Measurements from ENCODE around the gene TRIM47.
A peak's percentile ranks its signal among the peaks of the same experiment; 100 is the strongest.

The TRIM47 gene

DNA sequence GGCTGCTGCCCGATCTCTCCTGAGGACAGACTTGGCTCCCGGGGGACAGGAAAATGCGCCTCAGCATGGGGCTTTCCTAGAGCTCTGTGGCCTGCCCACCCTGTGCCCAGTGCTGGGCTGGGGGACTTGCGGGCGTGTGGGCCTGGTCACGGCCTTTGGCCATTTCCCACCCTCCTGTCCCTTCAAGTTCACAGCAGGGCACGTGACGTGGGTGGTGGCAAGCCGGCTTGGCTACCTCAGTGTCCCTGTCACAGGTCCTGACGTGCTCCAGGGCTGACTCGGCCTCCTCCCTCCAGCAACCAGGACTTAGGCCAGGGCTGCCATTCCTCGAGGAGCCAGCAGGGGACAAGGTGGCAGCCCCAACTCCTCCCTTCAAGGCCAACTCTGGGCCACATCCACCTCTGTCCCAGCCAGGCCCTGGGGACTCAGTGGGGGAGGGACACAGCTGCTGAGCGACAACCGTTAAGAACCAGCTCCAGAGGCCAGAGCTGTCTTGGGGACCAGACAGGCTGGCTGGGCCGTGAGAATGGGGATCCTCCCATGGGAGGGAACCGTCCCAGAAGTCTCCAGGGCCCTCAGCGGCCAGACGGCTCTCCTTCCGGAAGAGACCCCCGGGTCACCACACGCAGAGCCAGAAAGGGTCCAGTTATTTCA, 33.2 kb downstream of the TRIM47 start:
- DNase-seq = peak; percentile 56

DNA sequence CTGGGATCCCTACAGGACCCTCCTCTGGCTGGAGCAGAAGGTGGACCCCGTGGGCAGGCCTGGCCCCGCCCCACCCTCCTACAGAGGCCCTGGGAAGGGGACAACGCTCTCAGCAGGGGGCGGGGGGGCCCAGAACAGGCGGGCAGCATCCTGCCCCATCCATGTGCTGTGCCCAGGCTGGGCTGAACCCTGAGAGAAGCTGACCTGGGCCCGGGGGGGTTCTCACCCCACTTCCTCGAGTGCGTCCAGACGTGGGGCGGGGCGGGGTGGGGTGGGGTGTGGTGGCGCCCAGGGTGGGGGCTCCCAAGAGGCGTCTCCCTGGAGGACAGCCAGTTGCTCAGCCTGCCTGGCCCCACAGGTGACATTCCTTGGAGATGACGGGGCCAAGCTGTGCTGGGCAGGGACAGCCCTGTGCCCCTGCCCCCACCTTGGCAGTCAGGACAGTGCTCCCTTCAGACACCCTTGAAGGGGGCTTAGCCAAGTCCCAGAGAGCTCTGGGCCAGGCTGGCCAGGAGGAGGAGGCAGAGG, 33.8 kb downstream of the TRIM47 start:
- DNase-seq = no peak

DNA sequence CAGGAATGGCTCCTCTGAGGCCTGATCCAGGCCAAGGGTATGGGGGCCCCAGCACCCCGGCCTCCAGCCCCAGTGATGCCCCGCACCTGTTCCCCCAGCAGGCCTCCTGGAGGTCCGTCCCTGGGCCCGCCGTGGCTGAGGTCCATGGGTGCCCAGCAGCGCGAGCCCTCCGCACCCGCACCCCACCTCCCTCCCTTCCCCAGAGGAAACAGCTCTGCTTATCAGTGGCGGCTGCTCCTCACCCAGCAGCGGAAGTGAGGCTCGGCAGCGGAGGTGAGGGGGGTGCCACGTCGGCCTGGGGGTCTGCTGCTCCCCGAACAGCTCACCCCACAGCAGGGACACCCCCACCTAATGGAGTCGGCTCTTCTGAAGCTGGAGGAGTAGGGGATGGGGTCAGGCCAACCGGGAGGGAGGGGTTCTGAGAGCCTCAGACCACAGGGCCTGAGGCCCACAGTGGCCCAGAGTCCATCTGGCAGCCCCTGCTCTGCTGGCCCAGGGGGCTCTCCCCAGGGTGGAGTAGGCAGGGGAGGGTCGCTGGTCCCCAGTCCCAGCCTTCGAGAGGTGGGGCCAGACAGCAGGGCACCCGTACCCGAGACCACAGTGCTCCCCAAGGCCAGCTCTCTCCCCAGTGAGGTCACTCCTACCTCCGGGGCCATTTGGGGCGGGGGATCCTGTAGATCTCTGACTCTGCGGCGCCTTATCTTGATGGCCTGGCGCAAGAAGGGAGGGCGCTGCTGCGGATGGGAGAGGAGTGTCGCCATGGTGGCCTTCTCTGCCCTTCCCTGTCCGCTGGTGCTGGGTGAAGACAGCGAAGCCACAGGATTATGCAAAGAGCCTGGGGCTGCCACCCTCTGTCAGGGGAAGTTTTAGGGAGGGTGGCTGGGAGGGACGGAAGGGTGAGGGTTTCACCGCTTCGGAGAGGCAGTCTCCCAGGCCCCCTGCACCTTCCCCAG, 34.5 kb downstream of the TRIM47 start, which contains the start of gene UNC13D:
Gene UNC13D (minus strand): TSS at position 828 of the 953 bp plus-strand sequence. CDS start 67 bp downstream, at position 761.
- DNase-seq = no peak

DNA sequence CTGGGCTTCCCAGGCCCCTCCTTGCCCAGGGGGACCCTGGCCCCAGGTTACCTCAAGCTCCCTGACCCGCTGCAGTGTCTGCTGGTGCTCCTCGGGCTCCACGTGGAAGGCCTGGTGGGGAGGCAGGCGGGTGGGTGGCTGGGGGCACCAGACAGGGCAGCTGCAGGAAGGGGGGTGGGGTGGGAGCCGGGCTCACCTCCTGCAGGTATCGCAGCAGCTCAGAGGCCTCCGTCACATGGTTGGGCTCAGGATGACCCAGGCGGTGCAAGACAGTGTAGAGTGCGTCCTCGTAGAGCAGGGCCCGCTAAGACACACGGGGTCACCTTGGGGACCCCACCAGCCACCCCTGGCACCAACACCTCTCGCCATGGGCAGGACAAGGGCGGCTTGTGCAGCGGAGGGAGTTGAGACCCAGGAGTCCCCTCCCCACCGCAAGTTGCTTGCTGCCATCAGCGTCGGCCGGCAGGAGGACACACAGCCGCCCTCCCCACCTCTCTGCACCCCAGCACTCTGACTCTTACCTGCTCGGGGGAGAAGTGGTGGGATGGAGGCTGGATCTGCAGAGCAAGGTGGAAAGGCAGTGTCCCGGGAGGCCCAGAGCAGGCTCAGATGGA, 35.3 kb downstream of the TRIM47 start:
- DNase-seq = no peak

DNA sequence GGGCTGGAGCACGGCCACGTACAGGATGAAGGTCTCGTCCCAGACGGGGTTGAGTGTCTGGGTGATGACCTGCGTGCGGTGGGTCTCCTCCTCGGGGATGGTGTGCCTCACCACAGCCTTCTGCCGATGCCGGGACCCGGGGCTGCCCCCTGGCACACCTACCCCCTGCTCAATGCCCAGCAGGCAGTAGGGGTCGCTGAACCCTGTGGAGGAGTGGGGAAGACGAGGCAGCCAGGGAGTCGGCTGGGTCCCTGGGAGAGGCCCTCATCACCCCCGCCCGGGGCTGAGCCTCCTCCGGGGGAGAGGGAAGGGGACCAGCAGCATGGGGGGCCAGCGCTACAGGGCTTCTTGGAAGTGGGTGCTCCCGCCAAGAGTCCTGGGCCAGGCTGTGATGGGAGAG, 36.0 kb downstream of the TRIM47 start:
- no peak for DNase-seq

DNA sequence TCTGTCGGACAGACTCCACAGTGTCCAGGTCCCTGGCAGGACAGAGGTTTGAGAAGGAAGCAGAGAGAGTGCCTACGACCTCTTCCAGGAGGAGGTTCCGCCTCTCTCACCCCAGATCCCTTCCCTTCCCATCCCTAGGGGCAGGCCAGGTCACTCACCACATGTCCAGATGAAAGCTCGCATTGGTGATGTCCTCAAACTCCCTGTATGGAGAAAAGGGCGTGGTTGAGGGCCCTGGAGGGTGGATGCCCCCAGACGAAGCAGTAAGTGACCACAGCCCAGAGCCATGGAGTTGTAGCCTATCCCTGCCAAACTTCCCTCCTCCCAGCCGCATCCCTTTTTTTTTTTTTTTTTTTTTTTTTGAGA, 37.6 kb downstream of the TRIM47 start:
- DNase-seq = no peak

DNA sequence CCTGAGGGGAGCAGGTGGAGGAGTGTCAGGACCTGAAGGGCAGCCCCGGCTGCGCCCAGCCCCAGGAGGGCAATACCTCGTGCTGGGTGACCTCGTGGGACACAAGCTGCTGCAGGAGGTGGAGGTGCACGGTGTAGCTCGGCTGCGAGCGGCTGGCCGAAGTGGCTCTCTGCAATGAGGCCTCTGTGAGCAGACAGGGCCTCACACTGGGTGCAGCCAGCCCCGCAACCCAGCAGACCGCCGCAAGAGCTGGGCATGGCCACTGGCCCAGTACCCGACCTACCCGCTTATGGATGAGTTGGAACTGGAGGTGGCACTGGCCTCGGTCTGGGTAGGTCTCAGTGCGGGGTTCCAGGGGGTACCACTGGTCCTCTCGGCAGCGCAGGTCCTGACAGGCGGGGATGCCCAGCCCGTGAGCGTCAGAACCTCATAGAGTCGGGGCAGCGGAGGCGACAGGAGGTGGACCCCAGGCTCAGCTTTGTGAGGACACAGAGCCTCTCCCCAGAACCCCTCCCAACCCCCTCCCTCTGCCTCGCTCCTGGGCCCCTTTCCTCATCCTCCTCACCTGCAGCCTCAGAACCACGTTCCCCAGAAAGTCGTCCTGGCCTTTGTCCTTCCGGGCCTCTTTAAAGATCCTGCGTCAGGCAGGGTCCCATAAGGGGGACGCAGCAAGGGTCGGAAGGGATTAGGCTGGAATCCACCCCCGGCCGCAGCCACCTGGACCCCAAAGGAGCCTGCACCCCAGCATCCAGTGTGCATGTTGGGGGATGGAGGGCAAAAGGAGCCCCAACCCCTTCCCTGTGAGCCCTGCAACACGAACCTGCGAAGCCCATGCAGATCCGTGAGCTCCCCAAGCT, 38.2 kb downstream of the TRIM47 start:
- no peak for DNase-seq

DNA sequence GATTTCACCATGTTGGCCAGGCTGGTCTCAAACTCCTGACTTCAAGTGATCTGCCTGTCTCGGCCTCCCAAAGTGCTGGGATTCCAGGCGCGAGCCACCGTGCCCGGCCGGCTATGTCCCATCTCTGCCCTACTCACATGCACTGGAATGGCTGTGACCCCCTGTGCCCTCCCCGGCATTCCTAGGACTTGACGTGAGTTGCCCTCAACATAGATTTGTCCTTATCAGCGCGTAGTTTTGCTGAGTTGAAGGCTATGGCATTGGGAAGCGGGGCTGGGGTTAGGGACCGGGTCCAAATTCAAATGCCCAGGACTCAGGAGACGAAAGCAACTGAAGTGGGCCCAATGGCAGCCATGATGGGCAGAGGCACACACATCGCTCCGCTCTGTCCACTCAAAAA, 40.0 kb downstream of the TRIM47 start:
- no peak for DNase-seq

DNA sequence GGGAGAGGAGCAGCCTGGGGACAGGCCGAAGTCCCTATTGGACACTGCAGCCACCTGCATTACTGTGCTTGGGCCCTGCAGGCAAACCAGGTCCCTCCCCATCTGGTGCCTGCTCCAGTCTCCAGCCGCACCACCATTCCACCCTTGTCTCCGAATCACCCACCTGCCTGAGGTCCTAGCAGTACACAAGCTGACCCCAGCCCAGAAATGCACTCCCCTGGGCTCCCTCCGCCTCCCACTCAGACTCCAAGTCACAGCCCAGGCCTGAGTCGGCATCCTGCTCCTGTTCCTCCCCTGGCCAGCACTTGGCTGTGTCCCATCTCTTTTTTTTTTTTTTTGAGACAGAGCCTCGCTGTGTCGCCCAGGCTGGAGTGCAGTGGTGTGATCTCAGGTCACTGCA, 40.5 kb downstream of the TRIM47 start:
- no peak for DNase-seq

DNA sequence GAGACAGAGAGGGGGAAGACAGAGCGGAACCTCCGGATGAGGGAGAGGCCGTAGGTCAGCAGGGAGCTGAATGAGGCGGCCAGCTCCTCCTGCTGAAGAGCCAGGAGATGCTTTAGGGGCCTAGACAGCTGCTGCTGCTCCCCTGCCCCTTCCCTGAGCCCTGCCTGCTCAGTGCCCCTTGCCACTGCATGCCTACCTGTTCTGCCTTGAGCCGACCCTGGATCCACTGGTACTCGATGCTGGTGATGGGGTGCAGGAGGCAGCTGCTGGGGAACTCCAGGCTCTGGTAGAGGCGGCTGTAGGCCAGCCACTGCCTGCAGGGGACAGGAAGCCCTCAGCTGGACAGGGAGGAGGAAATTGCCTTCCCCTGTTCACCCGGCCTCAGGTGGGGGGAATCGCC, 41.8 kb downstream of the TRIM47 start:
- DNase-seq = no peak

DNA sequence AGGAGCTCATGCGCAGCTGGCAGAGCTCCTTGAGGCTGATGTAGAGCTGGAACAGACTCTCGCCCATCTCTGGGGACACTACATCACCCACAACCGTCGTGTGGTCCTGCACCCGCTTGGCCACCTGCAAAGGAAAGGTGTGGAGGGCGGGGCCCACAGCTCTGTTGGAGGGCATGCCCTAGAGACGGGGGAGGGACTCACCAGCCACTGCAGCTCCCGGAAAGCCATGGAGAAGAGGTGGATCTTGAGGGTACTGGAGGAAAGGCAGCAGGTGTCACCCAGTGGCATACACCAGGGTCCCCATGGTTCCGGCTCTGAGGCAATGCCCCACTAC, 42.8 kb downstream of the TRIM47 start:
- DNase-seq = no peak

DNA sequence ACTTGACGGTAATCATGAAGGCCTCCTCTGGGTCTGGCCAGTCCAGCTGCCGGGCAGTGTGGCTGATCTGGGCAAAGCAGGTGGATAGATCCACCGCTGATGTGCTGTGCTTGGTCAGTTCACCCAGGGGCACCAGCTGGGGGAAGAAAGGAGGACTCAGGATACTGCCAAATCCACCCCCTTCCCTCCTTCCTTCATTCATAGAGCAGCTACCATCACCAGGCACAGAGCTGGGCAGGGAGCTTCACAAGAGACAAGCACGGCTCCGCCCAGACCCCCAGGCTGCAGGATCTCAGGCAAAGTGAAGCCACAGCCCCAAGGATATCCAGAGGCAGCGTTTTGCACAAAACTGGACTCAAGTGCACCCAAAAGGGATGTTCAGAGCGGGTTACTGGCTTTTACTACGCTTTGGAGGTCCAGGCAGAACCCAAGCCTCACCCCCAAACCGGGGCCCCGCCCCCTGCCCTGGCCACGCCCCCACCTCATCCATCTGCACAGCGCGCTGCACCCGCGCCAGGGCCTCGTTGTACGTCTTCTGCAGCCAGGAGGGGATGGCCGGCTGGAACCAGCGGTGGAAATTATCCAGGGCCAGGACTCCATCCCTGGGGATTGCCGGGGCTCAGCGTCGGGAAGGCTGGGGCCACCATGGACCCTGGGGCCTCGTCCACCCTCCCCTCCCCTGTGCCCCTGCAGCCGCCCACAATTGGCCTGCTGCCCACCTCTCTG, 43.3 kb downstream of the TRIM47 start:
- no peak for DNase-seq

DNA sequence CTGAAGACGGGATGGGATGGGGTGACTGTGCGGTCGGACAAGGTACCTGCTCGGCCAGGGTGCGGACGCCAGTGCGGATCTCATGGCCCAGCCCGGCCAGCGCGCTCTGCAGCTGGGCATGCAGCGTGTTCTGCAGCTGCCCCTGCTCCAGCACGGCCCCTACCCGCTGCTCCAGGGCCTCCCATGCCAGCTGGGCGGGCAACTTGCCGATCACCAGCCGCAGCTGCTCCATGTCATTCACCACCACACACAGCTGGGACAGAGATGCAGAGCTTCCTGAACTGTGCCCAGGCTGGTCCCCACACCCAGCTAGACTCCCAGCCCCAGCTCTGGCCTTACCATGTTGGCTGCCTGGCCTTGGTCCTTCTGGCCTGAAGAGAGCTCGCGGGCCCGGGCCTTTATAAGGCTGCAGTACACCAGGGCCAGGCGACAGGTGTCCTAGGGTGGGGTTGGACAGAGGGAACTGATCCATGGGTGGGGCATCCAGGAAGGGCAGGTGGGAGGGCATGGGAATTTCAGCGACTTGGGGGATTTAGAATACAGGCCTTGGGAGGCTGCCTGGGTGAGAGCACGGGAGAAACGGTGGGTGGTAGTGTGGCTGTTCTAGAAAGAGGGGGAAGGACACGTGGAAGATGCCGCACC, 44.0 kb downstream of the TRIM47 start:
- DNase-seq = no peak

DNA sequence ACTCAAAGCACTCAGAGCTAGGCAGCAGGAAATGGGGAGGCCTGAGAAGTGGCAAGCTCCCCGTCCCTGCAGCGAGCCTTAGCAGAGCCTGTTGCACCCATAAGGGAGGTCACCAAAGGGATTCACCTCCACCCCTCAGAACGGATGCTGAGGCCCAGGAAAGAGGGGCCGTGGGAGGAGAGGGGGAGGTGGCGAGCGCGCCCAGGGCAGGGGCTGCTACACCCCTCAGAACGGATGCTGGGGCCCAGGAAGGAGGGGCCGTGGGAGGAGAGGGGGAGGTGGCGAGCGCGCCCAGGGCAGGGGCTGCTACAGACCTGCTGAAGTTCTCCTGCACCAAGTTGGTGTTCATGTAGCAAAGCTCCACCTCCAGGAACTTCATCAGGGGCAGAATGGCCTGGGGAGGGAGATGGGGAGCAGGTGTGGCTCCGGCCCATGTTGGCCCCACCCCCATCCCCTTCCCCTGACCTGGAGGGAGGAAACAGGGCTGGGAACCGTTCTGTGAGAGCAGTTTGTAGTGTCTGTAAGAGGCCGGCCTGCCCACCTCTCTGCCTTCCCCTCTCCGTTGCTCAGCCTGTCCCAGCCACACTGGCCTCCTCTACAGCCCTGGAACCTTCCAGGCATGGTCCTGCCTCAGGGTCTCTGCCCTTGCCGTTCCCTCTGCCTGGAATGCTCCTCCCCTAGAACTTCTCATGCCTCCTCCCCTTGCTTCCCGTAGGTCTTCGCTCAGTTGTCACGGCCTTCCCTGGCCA, 45.6 kb downstream of the TRIM47 start:
- no peak for DNase-seq

DNA sequence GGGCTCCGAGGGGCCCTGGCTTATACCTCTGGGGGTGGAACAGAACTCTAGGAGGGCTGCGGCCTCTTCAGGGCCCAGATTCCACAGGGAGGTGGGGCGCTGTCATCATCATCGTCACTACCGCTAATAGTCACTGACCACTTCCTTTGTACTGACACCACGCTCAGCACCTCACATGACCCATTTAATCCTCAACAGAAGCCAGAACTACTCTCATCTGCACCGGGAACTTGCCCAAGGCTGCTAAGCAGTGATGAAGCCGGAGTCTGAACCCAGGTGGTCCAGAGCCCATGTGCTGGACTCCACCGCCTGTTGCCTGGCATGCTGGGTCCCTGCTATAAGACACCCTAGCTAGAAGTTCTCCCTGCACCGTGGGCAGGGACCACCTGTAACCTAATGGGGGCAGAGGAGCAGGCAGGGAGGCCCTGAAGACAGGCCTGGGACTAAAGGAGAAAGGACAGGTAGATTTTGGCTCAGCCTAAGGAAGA, 46.2 kb downstream of the TRIM47 start:
- DNase-seq = peak; percentile 86

DNA sequence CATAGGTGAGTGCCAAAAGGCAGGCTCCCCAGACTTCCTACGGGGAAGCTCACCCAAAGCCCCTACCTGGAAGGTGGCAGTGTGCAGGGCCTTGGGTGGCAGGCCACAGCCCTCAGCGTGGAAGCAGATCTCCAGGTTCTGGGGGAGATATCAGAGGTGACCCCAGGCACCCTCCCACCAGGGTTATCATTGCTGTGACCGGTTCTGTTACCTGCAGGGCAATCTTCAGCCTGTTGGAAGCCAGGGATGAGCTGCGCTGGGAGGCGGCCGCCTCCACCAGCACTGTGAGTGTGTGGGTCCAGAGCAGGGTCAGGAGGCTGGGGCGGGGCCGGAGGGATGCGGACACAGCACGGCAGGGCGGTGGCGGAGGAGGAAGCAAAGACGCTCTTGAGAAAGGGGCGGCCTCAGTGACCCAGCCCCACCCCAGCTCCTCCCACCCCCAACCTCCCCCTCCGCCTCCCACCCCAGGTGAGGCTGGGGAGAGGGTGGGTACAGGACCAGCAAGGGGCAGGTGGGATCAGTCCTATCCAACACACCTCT, 47.3 kb downstream of the TRIM47 start:
- no peak for DNase-seq

DNA sequence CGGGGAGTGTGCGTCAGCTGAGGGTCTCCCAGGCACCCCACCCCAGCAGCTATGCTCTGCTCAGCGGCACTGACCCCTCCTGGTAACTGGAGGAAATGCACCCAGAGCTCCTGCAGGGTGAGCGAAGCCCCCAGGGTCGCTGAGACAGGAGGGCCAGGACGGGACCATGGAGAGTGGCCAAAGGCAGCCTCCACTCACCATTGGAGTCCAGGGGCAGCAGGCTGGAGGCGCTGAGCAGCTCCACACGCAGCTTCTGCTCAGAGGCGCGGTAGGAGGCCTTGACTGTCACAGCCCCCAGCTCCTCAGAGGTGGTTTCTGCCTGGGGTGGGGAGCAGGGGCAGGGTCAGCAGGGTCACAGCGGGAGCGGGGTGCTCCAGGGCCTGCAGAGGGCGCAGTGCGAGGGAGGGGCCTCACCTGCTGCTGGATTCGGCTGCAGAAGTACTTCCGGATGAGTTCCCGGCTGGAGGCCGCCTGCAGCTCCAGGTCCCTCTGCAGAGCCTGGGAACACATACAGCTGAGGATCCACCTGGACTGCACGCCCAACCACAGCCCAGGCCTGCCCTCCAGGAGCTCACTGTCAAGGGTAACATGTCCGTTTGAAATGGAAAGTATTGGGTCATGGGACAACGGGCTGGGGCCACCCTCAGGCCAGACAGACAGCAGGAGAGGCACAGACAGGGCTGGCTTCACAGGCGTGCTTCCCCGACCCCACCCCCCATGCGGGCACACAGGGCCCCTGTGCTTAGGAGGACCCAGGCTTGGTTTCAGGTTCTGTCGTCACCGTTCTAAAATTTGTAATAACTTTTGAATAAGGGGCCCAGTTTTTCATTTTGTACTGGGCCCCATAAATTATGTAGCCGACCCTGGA, 48.0 kb downstream of the TRIM47 start:
- DNase-seq = no peak

DNA sequence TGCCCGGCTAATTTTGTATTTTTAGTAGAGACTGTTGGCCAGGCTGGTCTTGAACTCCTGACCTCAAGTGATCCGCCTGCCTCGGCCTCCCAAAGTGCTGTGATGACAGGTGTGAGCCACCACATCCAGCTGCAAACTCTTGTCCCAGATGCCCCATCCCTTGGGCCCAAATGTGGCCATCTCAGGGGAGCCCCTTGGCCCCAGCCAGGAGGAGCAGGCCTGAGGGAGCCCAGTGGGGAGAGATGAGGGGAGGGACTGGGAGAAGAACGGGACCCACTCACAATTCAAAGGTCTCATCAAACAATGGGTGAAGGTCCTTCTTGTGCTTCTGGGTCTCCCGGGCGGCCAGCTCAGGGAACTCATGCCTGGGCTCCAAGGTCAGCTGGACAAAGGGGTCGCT, 48.6 kb downstream of the TRIM47 start:
- no peak for DNase-seq

DNA sequence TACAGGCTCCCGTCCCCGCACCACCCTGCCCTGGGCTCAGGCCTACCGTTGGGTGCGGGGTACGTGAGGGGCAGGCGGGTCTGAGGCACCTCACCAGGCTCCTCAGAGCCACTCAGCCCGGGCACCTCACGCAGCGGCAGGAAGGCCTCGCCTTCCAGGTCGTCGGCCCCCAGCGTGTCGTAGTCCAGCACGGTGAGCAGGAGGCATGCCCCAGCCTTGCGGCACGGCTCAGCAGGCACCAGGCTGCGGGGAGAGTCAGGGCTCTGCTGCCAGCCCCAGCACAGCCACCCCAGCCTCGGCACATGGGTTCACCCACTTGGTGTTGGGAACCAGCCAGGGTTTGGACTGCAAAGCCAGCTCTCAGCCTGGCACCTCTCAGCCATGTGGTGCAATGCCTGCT, 49.6 kb downstream of the TRIM47 start:
- DNase-seq = no peak

Data from HCEC 1CT (cell line).